ENCODE results near the gene TBC1D9B. TPM values are rescaled to one million over a fixed set of nuclear protein-coding genes. Genes with fewer than 3 reads are reported as not detected.
A peak's percentile ranks its signal among the peaks of the same experiment; 100 is the strongest.

TBC1D9B gene
- total and polyA plus RNA-seq, 2 of the 13 experiments (the other 11 are each of a cell fraction or from before 2014, with no cell fraction given), result 35.0 to 50.0 TPM

- TF ChIP-seq MAFK (conservative IDR thresholded peaks at IDR 0.05 in 1 of 2, IDR thresholded peaks at IDR 0.05 in 1 of 2; ENCODE audit: low read length in 2 of 2) (peak; percentile 19 to 44; a peak in 1 of 4 replicates), ZBTB7B (CRISPR knock-in tag; IDR thresholded peaks at IDR 0.05) (0 out of 2 replicates have a peak, but pooled peaks have one; percentile 83), ESRRA (CRISPR knock-in tag; IDR thresholded peaks at IDR 0.05; ENCODE audit: low read depth) (peak; percentile 44; the same call in 1 of the 2 replicates), KLF11 (CRISPR knock-in tag; IDR thresholded peaks at IDR 0.05) (no peak), ZSCAN9 (CRISPR knock-in tag; IDR thresholded peaks at IDR 0.05; ENCODE audit: borderline replicate concordance) (0 out of 2 replicates have a peak, but pooled peaks have one; percentile 51), ZNF878 (CRISPR knock-in tag; IDR thresholded peaks at IDR 0.05) (no peak; the same call in 1 of the 2 replicates), SSRP1 (CRISPR knock-in tag; IDR thresholded peaks at IDR 0.05) (no peak), TBX2 (CRISPR knock-in tag; IDR thresholded peaks at IDR 0.05; ENCODE audit: borderline replicate concordance) (peak; percentile 66; the same call in 1 of the 2 replicates), ZBTB40 (IDR thresholded peaks at IDR 0.05) (no peak), ZBTB40 (CRISPR knock-in tag; IDR thresholded peaks at IDR 0.05) (no peak; the same call in 1 of the 2 replicates), RARG (CRISPR knock-in tag; IDR thresholded peaks at IDR 0.05; ENCODE audit: low read depth) (peak; percentile 96), DNMT1 (CRISPR knock-in tag; IDR thresholded peaks at IDR 0.05) (peak; percentile 90)
- TF ChIP-seq, protein P1, sequence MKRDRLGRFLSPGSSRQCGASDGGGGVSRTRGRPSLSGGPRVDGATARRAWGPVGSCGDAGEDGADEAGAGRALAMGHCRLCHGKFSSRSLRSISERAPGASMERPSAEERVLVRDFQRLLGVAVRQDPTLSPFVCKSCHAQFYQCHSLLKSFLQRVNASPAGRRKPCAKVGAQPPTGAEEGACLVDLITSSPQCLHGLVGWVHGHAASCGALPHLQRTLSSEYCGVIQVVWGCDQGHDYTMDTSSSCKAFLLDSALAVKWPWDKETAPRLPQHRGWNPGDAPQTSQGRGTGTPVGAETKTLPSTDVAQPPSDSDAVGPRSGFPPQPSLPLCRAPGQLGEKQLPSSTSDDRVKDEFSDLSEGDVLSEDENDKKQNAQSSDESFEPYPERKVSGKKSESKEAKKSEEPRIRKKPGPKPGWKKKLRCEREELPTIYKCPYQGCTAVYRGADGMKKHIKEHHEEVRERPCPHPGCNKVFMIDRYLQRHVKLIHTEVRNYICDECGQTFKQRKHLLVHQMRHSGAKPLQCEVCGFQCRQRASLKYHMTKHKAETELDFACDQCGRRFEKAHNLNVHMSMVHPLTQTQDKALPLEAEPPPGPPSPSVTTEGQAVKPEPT (CRISPR knock-in tag; IDR thresholded peaks at IDR 0.05; ENCODE audit: low read depth), result 0 out of 2 replicates have a peak, but pooled peaks have one; percentile 76
- TF ChIP-seq, protein P2, sequence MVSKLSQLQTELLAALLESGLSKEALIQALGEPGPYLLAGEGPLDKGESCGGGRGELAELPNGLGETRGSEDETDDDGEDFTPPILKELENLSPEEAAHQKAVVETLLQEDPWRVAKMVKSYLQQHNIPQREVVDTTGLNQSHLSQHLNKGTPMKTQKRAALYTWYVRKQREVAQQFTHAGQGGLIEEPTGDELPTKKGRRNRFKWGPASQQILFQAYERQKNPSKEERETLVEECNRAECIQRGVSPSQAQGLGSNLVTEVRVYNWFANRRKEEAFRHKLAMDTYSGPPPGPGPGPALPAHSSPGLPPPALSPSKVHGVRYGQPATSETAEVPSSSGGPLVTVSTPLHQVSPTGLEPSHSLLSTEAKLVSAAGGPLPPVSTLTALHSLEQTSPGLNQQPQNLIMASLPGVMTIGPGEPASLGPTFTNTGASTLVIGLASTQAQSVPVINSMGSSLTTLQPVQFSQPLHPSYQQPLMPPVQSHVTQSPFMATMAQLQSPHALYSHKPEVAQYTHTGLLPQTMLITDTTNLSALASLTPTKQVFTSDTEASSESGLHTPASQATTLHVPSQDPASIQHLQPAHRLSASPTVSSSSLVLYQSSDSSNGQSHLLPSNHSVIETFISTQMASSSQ (IDR thresholded peaks at IDR 0.05; ENCODE audit: low read depth), result peak; percentile 38; the same call in 1 of the 2 replicates
- TF ChIP-seq, protein P2 (CRISPR knock-in tag; IDR thresholded peaks at IDR 0.05; ENCODE audit: borderline replicate concordance), result peak; percentile 85; the same call in 1 of the 2 replicates
Observed at GRCh38 chr5:179818746-179819295, 88.9 kb downstream of the TBC1D9B start (continued).

All from HepG2 (cell line).